Sigmoid colon (tissue), 3 donors: ENCODE measurements around the gene CPT1C.

Experiments used
- POLR2A ChIP-seq, 2 donors: fragments of 450-650 bp; IDR thresholded peaks; one replicate each; pipeline ENCODE4 v1.6.1; 2016; ENCODE audit warnings: antibody characterized with exemption in 2 of 2, mild to moderate bottlenecking in 2 of 2, moderate library complexity in 2 of 2
- TF ChIP-seq, protein P1 (sequence below), 4 experiments: fragments of 450-650 bp in 3 of 4; fragments of 200-600 bp in 1 of 4; IDR thresholded peaks; one replicate each; pipeline ENCODE4 v1.5.1; 2016 to 2019; ENCODE audit warnings: antibody characterized with exemption in 4 of 4, mild to moderate bottlenecking in 3 of 4, moderate library complexity in 2 of 4

DNA sequence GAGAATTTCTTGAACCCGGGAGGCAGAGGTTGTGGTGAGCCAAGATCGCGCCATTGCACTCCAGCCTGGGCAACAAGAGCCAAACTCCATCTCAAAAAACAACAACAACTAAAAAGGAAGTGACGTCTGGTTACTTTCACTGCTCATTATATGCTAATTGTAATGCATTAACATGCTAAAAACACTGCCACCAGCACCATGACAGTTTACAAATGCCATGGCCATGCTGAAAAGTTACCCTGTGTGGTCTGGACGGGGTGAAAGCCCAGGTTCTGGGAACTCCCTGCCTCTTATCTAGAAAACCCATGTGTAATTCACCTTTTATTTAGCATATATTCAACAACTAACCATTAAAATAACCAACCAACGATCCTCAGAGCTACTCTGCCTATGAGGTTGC, 28.1 kb downstream of the CPT1C start:
- TF ChIP-seq, protein P1, sequence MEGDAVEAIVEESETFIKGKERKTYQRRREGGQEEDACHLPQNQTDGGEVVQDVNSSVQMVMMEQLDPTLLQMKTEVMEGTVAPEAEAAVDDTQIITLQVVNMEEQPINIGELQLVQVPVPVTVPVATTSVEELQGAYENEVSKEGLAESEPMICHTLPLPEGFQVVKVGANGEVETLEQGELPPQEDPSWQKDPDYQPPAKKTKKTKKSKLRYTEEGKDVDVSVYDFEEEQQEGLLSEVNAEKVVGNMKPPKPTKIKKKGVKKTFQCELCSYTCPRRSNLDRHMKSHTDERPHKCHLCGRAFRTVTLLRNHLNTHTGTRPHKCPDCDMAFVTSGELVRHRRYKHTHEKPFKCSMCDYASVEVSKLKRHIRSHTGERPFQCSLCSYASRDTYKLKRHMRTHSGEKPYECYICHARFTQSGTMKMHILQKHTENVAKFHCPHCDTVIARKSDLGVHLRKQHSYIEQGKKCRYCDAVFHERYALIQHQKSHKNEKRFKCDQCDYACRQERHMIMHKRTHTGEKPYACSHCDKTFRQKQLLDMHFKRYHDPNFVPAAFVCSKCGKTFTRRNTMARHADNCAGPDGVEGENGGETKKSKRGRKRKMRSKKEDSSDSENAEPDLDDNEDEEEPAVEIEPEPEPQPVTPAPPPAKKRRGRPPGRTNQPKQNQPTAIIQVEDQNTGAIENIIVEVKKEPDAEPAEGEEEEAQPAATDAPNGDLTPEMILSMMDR (IDR thresholded peaks at IDR 0.05) = no peak
- TF ChIP-seq POLR2A (IDR thresholded peaks at IDR 0.05) = no peak
